GM11168 (cell line): ENCODE measurements around the gene REXO5.
"Not testable (repeated sequence)": the region's sequence is repeated elsewhere in the genome, so short reads cannot be mapped to it uniquely, and the experiment has no call there.

Source experiments
- in situ Hi-C: fragments of 300-500 bp; cut with MboI; formaldehyde crosslinking; loops from one replicate; pipeline ENCODE4 v1.12.0; 2022; ENCODE audit warnings: low sequenced_read_pairs; ENCODE audit not compliant: unreplicated experiment

The REXO5 gene, protein sequence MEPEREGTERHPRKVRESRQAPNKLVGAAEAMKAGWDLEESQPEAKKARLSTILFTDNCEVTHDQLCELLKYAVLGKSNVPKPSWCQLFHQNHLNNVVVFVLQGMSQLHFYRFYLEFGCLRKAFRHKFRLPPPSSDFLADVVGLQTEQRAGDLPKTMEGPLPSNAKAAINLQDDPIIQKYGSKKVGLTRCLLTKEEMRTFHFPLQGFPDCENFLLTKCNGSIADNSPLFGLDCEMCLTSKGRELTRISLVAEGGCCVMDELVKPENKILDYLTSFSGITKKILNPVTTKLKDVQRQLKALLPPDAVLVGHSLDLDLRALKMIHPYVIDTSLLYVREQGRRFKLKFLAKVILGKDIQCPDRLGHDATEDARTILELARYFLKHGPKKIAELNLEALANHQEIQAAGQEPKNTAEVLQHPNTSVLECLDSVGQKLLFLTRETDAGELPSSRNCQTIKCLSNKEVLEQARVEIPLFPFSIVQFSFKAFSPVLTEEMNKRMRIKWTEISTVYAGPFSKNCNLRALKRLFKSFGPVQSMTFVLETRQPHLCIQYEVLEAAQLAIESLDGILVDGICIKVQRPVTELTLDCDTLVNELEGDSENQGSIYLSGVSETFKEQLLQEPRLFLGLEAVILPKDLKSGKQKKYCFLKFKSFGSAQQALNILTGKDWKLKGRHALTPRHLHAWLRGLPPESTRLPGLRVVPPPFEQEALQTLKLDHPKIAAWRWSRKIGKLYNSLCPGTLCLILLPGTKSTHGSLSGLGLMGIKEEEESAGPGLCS

DNA sequence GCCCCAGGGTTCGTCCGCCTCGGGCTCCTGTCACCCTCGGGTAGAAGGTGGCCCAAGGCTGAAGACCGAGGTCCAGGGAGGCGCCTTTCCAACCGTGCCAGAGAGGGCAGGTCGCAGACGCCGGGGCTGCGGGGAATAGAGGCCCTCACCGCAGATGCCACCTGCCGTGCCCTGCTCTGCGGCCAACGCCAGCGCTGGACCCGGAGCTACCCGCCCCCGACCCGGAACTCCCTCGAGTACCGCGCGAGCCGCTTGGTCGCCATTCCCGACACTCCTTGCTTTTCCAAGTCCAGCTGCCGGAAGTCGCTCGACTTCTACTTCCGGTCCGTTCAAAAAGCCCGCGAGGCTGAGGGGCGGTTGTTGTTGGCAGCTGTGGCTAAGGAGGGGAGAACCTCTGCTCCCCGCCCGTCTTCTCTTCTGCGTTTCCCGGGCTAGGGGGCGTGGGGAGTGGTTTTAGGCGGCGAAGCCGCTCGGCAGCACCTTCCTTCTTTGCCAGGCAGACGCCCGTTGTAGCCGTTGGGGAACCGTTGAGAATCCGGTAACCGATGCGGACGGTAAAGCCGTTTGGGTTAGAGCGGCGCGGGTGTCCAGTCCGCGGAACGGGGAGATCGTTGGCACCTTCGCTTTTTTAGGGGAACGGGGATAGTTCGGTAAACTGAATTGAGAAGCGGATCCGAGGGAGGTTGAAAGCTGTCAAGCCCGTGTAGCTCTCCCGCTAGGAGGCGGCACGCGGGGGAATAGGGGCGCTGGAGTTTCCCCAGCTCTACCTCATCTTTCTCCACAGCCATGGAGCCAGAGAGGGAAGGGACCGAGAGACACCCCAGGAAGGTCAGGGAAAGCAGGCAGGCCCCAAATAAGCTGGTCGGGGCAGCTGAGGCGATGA, at the start of gene REXO5, which contains the start of gene ERI2:
Gene REXO5, plus strand, starts transcription at position 360 of the 883 bp plus-strand sequence. Its CDS starts 427 bp downstream, at position 787.
Gene ERI2, minus strand, starts transcription at position 305 of the 883 bp plus-strand sequence. Its CDS starts 42 bp downstream, at position 263.
- in situ Hi-C loops: no loop called here

- in situ Hi-C loops: no loop called here
Observed at GRCh38 chr16:20760346-20760745, 46.0 kb upstream of the REXO5 start.

DNA sequence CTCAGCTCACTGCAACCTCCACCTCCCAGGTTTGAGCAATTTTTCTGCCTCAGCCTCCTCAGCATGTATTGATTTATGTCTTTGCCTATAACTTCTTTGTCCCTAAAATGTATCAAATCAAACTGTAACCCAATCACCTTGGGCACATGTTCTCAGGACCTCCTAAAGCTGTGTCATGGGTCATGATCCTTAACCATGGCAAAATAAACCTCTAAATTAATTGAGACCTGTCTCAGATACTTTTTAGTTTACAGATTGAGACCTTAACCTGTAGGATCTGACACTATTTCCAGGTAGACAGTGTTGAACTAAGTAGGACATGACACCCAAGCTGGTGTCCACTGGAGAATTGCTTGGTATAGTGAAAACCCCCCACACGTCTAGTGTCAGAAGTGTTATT, 45.2 kb upstream of the REXO5 start:
- in situ Hi-C loops: no loop called here

GRCh38 chr16:20762404-20763123, 43.8 kb upstream of the REXO5 start:
- in situ Hi-C loops: no loop called here

- in situ Hi-C loops: no loop called here
Observed at GRCh38 chr16:20763461-20764232, 42.7 kb upstream of the REXO5 start, which contains the start of gene ACSM3. Gene ACSM3 (plus strand): TSS chr16:20764014. CDS start chr16:20770035, 6,021 bp downstream.

- in situ Hi-C loops: not testable (repeated sequence)
Observed at GRCh38 chr16:20764448-20764847, 41.9 kb upstream of the REXO5 start.

- in situ Hi-C loops: no loop called here
Observed at GRCh38 chr16:20765732-20766131, 40.6 kb upstream of the REXO5 start.

GRCh38 chr16:20766294-20766693, 40.0 kb upstream of the REXO5 start:
- in situ Hi-C loops: no loop called here

DNA sequence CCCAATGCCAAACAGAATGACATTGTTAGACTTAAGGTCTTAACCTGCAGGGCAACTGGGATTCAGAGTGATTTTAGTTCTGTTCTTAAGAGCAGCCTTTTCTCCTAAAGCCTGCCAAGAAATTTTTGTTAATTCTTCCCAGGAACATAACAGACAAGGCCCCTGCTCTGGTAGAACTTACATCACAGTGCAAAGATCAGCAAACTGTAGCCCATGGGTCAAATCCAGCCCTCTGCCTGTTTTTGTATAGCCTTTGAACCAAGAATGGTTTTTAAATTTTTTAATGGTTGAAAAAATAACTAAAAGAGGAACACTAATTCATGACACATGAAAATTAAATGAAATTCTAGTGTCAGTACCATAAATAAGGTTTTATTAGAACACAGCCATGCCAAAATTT, 38.8 kb upstream of the REXO5 start:
- in situ Hi-C loops: no loop called here

GRCh38 chr16:20768121-20768520, 38.2 kb upstream of the REXO5 start:
- in situ Hi-C loops: no loop called here

DNA sequence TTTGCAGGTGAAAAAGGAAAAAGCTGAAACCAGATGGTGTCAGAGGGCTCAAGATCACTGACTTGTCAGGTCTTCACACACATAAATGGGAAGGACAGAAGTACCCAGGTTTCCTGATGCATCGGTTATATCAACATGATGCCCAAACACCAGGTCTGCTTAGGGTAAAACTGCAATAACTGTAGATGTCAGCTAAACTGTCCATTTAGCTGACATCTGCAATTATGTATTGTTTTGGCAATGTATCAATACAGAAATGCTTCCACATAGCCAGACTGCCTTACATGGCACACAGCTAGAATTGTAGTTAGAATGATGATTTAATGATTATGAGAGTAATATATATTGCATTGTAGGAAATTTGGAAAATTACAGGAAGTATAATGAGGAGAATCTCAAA, 37.5 kb upstream of the REXO5 start:
- in situ Hi-C loops: no loop called here

GRCh38 chr16:20773679-20774078, 32.6 kb upstream of the REXO5 start:
- in situ Hi-C loops: no loop called here

DNA sequence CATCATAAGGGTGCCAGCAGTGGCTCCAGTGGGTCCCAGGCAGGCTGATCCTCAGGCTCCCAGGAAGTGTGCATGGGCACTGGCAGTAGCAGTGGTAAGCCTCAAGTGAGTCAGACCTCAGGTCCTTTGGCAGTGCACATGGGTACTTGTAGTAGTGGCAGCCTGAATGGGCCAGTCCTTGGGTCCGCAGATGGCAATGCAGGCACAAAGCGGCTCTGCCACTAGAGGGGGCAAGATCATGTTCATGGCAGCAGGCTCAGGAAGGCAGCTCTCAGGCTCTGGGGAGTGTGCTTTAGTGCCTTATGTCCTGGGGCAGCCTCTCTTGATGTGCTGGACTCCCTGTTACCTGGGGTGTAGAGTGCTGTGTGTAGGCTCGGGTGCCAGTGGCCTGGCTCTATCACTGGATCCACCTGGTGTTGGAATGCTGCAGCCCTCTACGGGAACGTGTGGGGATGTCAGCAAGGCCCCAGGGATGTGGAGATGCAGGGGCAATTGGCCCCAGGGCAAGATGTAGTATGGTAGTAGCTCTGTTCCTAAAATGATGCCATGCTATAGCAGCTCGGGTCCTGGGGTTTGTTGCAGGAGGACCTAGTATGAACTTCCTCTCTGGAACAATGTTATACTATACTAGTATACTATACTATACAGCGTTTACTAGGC, 31.5 kb upstream of the REXO5 start:
- in situ Hi-C loops: no loop called here

DNA sequence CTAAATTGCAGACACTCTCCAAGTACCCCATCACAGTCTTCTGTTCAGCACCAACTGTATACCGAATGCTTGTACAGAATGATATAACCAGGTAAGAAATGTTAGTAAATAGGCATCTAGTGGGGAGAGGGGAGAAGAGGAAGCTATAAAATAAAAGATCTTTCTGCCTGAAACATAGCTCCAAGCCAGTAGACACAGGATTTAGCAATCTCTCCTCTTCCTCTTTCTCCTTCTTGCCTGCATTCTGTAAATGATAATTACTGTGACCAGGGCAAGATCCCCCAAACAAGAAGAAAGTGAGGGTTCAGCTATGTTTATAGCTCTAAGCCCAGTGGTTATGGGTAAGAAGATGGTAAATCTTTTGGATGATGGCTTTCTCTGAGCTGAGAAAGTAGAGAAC, 24.6 kb upstream of the REXO5 start:
- in situ Hi-C loops: no loop called here

DNA sequence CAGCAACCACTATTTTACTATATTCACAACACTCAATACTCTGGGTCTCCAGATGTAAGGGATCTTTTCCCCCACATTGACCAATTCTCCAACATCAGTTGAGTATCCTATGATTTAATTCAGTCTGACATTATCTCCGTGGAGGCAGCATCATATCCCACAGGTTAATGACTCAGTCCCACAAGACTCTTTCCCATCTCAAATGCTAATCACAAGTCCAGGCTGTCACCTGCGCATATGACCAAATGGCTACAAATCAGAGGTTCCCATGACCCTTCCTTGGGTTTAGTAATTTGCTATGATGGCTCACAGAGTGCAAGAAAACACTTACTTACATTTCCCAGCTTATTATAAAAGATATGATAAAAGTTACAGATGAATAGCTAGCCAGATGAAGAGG, 23.9 kb upstream of the REXO5 start:
- in situ Hi-C loops: no loop called here

DNA sequence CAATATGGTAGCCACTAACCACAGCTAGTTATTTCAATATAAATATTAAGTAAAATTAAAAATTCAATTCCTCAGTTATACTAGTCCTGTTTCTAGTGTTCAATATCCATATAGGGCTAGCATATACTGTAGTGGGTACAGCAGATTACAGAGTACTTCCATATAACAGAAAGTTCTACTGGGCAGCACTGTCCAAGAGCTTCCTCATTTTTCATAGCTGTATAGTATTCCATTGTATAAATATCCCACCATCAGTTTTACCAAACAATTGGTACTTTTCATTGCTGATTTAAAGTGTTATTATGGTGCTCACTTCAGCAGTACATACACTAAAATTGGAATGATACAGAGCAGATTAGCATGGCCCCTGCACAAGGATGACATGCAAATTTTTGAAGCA, 22.1 kb upstream of the REXO5 start:
- in situ Hi-C loops: no loop called here

- in situ Hi-C loops: no loop called here
Observed at GRCh38 chr16:20789130-20789529, 17.2 kb upstream of the REXO5 start.

- in situ Hi-C loops: no loop called here
Observed at GRCh38 chr16:20791923-20792612, 14.3 kb upstream of the REXO5 start.
